Ascending aorta (tissue), 2 donors: ENCODE measurements around the gene COA8. TPM values are rescaled to one million over a fixed set of nuclear protein-coding genes. Genes with fewer than 3 reads are reported as not detected.
A peak's percentile ranks its signal among the peaks of the same experiment; 100 is the strongest.

Source experiments
- DNase-seq, 2 donors: peaks; one replicate each; pipeline ENCODE4 v3.0.0-alpha.2; 2019; ENCODE audit warnings: low spot score in 2 of 2
- H3K27ac ChIP-seq, 2 donors: fragments of 200-600 bp; sonication (generic); one replicate each; pipeline ENCODE4 v1.5.1; 2016 to 2017; ENCODE audit warnings: mild to moderate bottlenecking in 1 of 2
- H3K27me3 ChIP-seq: fragments of 200-600 bp; sonication (generic); one replicate; pipeline ENCODE4 v1.5.1; 2017
- H3K36me3 ChIP-seq, 2 donors: fragments of 200-600 bp; sonication (generic); one replicate each; pipeline ENCODE4 v1.5.1; 2016
- H3K4me1 ChIP-seq, 2 donors: fragments of 200-600 bp; sonication (generic); one replicate each; pipeline ENCODE4 v1.5.1; 2016 to 2017; ENCODE audit warnings: mild to moderate bottlenecking in 1 of 2
- H3K4me3 ChIP-seq, 2 donors: fragments of 200-600 bp; sonication (generic); one replicate each; pipeline ENCODE4 v1.5.1; 2016 to 2017; ENCODE audit warnings: mild to moderate bottlenecking in 1 of 2
- H3K9me3 ChIP-seq, 2 donors: fragments of 200-600 bp; sonication (generic); one replicate each; pipeline ENCODE4 v1.5.1; 2016
- CTCF ChIP-seq, 3 experiments: fragments of 200-600 bp in 2 of 3; fragments of 450-650 bp in 1 of 3; sonication (generic) in 2 of 3; IDR thresholded peaks; one replicate each; pipeline ENCODE4 v1.5.1; 2016 to 2019; ENCODE audit warnings: antibody characterized with exemption in 3 of 3, mild to moderate bottlenecking in 1 of 3, moderate library complexity in 1 of 3
- intact Hi-C: fragments of 100-400 bp; cut with DNase I; formaldehyde crosslinking; loops from one replicate; pipeline ENCODE4 v1.15.1; 2023
- total RNA-seq: library from RNA; depleted of rRNA; stranded (reverse); fragments of >200 nt; gene quantifications from one replicate; pipeline ENCODE4 v1.1.0, GENCODE V29; 2016

COA8 gene
- total RNA-seq, 1 donor from 2014 or later = 37.7 TPM

DNA sequence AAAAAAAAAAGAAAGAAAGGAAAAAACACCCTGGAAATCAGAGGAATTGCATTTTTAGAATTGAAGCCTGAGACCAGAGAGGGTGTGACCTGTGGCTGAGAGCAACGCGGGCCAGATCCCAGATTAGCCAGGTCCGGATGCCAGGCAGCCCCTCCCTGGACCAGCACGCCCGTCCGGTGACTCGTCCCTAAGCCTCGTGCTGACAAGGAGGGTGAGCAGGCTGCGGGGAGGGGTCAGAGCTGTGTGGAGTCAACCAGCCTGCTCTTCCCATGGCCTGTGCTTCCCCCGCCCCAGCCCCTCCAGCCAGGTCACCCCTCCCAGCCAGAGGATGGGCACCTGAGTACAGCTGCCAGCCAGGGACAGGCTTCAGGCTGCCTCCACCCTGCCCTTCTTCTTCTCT, 62.1 kb downstream of the COA8 start:
- Histone ChIP-seq H3K4me3 (peak overlapping the region in 1 of 2 donors; percentile 12), H3K4me1 (peaks cover 17 to 26% of the 10 kb centered on the region in 2 donors), H3K27me3 (no peaks in the 10 kb centered on the region), H3K36me3 (no peaks in the 10 kb centered on the region), H3K27ac (peak overlapping the region; percentile 96 to 99), H3K9me3 (no peaks in the 10 kb centered on the region)
- intact Hi-C loops = loop anchor here (5.0 kb wide), 2 partner anchors 92 to 108 kb away; partner anchors contain the start of genes XRCC3 and ZFYVE21
- TF ChIP-seq CTCF (IDR thresholded peaks at IDR 0.05) = no peak
- peak; percentile 54 to 94 for DNase-seq

- TF ChIP-seq CTCF (IDR thresholded peaks at IDR 0.05) = no peak
- Histone ChIP-seq H3K9me3 (no peaks in the 10 kb centered on the region), H3K4me1 (peaks cover 17 to 26% of the 10 kb centered on the region in 2 donors), H3K4me3 (no peak overlapping the region), H3K27me3 (no peaks in the 10 kb centered on the region), H3K36me3 (no peaks in the 10 kb centered on the region), H3K27ac (peak overlapping the region; percentile 96 to 99)
- intact Hi-C loops = loop anchor here (5.0 kb wide), 2 partner anchors 92 to 108 kb away; partner anchors contain the start of genes XRCC3 and ZFYVE21
- no peak for DNase-seq
These were observed 62.8 kb downstream of the COA8 start for GRCh38 chr14:103625356-103626095.

- Histone ChIP-seq H3K4me1 (peaks cover 17 to 30% of the 10 kb centered on the region in 2 donors), H3K27ac (peak overlapping the region; percentile 96 to 99), H3K9me3 (no peaks in the 10 kb centered on the region), H3K36me3 (no peaks in the 10 kb centered on the region), H3K27me3 (no peaks in the 10 kb centered on the region), H3K4me3 (no peak overlapping the region)
- no peak for DNase-seq
- TF ChIP-seq CTCF (IDR thresholded peaks at IDR 0.05) = no peak
- intact Hi-C loops = loop anchor here (5.0 kb wide), 2 partner anchors 91 to 109 kb away; partner anchors contain the start of genes XRCC3 and ZFYVE21
These were observed 63.5 kb downstream of the COA8 start for GRCh38 chr14:103626146-103626850.

GRCh38 chr14:103627073-103628025, 64.6 kb downstream of the COA8 start:
- H3K4me1 ChIP-seq = peaks cover 17 to 30% of the 10 kb centered on the region in 2 donors
- intact Hi-C loops = loop anchor here (2.0 to 5.0 kb wide), 3 partner anchors 65 to 110 kb away; partner anchors contain the start of genes BAG5, COA8, XRCC3 and ZFYVE21
- DNase-seq = no peak
- no peak for TF ChIP-seq CTCF (IDR thresholded peaks at IDR 0.05)
- no peaks in the 10 kb centered on the region for H3K27me3 ChIP-seq
- H3K36me3 ChIP-seq = no peaks in the 10 kb centered on the region
- peak overlapping the region; percentile 96 to 99 for H3K27ac ChIP-seq
- H3K4me3 ChIP-seq = peak overlapping the region in 1 of 2 donors; percentile 78
- H3K9me3 ChIP-seq = no peaks in the 10 kb centered on the region

GRCh38 chr14:103628221-103628683, 65.5 kb downstream of the COA8 start:
- Histone ChIP-seq H3K27ac (peak overlapping the region; percentile 96 to 99), H3K4me3 (peak overlapping the region; percentile 78 to 80), H3K4me1 (peaks cover 20 to 33% of the 10 kb centered on the region in 2 donors), H3K27me3 (no peaks in the 10 kb centered on the region), H3K36me3 (peaks cover 0 to 8% of the 10 kb centered on the region in 2 donors), H3K9me3 (no peaks in the 10 kb centered on the region)
- DNase-seq = peak; percentile 40 to 90
- TF ChIP-seq CTCF (IDR thresholded peaks at IDR 0.05) = no peak
- intact Hi-C loops = loop anchor here (2.0 to 5.0 kb wide), 3 partner anchors 65 to 111 kb away; partner anchors contain the start of genes BAG5, COA8, XRCC3 and ZFYVE21
